NCI-H2227 (cell line): ENCODE results near the gene SLC25A40.
A peak's percentile ranks its signal among the peaks of the same experiment; 100 is the strongest.
"Not testable (repeated sequence)": the region's sequence is repeated elsewhere in the genome, so short reads cannot be mapped to it uniquely, and the experiment has no call there.

Source experiments
- DNase-seq: peaks from one replicate; lab custom pipeline; 2025; ENCODE audit not compliant: unreplicated experiment; lab: John Stamatoyannopoulos, UW

SLC25A40 gene

DNA sequence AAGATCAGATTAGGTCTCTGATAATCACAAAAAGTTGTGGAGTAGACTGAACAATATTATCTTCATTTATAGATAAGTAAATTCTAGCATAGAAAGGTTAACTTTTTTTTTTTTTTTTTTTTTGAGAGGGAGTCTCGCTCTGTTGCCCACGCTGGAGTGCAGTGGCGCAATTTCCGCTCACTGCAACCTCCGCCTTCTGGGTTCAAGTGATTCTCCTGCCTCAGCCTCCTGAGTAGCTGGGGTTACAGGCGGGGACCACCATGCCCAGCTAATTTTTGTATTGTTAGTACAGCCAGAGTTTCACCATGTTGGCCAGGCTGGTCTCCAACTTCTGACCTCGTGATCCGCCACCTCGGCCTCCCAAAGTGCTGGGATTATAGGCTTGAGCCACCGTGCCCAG lies 2.8 kb downstream of the SLC25A40 start:
- DNase-seq = not testable (repeated sequence)

DNA sequence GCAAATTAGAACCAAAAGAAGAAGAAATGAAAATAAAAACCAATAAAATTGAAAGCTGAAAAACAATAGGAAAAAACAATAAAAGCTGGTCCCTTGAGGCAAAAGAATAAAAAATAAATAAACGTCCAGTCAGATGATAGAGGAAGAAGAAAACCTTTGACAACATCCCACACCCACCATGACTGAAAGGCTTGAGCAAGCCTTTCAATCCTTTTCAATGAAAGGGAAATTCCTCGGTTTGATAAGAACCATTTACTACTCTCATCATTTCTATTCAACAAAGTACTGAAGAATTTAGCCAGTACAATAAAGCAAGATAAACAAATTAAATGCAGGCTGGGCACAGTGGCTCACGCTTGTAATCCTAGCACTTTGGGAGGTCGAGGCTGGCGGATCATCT lies 3.8 kb downstream of the SLC25A40 start:
- DNase-seq = no peak

DNA sequence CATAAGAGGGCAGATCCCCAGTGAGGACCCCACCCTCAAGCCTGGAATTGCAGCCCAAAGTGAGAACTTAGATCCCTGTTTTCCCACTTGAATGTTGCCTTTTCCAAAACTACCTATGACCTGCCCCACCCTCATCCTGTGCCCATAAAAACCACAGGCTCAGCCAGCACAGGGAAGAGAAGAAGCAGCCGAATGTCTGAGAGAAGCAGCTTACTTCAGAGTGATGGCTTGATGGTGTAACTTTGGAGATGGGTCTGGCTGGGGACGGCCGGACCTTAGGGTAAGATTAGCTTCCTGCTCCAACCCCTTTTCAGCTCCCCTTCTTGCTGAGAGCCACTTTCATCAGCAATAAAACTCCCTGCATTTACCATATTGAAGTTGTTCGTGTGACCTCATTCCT lies 5.7 kb downstream of the SLC25A40 start:
- no peak for DNase-seq

DNA sequence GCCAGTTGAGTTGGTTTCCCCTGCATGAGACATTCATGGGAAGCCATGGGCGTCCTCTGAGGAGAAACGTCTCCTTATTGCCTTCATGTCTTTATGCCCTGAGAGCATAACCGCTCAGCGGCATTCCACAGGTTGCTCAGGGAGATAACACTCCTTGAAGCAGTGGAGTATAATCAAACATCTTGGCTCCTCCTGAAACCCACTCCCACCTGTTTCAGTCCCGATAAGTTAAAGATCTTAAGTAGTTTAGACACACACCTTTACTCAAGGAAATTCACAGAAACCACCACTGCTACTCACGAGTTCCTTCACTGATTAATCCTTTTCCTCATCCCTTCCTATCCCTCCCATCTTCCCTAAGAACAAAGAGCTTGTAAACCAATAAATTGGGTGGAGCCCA lies 9.6 kb downstream of the SLC25A40 start:
- DNase-seq = not testable (repeated sequence)

DNA sequence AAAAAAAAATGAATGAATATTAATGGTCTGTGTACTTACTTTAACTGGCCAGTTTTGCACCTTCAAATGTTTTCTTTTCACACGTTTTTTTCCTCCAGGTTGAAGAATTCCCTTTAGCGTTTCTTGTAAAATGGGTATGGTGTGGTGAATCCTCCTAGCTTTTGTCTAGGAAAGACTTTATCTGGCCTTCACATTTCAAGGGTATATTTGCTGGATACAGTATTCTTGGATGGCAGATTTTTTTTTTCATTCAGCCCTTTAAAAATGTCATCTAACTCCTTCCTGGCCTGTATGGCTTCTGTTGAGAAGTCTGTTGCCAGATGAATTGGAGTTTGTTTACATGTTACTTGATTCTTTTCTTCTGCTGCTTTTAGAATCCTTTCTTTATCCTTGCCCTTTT lies 10.1 kb downstream of the SLC25A40 start:
- DNase-seq = no peak

DNA sequence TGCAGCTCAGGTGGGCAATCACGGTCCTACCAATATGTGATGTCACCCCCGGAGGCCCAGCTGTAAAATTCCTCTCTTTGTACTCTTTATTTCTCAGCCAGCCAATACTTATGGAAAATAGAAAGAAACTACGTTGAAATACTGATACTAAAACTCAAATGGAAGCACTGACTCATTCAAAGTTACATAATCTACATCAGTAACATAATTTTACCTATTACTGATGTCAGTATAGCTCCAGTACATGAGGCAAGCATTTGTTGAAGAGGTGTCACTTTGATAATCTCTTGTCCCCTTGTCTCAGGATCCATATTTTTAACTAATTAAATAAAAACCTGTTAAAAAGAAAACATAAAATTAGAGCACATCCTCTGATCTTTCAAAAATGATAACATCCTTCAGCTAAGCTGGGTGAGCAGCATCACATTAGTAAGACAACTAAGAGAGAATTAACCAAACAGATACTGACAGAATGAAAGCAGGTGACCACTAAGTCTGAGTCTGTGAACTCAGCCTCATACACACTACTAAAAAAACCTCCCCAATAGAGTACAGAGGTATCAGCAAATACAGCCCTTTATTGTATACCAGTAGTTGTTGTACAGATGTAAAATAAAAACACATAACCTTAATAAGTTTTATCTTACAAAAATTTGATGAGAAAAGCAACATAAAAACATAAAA lies 17.6 kb downstream of the SLC25A40 start:
- no peak for DNase-seq

DNA sequence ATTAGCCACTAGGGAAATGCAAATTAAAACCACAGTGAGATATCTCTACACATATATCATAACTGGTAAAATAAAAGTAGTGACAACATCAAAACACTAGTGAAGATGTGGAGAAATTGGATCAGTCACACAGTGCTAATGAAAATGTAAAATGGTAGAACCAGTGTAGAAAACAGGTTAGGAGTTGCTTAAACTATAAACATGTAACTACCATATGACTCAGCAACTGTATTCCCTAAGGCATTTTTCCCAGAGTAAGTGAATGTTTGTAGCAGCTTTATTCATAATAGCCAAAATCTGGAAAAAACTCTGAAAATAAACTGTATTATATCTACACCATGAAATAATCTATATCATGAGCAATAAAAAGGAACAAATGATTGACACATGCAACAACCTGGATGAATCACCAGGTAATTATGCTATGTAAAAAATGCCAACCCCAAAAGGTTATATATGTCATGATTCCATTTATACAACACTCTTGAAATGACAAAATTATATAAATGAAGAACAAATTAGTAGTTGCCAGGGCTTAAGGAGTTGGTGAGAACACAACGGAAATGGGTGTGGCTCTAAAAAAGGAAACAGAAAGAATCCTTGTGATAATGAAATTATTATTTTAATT lies 22.8 kb downstream of the SLC25A40 start:
- DNase-seq = no peak

DNA sequence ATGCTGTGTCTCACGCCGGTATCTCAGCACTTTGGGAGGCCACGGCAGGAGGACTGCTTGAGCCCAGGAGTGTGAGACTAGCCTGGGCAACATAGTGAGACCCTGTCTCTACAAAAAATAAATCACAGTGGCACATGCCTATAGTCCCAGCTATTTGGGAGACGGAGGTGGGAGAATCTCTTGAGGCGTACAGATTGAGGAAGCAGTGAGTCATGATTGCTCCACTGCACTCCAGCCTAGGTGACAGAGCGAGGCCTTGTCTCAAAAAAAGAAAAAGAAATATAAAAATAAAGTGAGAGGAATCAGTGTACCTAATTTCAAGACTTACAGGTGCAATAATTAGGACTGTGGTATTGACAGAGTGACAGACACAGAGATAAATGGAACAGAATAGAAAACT lies 23.9 kb downstream of the SLC25A40 start:
- DNase-seq = no peak

DNA sequence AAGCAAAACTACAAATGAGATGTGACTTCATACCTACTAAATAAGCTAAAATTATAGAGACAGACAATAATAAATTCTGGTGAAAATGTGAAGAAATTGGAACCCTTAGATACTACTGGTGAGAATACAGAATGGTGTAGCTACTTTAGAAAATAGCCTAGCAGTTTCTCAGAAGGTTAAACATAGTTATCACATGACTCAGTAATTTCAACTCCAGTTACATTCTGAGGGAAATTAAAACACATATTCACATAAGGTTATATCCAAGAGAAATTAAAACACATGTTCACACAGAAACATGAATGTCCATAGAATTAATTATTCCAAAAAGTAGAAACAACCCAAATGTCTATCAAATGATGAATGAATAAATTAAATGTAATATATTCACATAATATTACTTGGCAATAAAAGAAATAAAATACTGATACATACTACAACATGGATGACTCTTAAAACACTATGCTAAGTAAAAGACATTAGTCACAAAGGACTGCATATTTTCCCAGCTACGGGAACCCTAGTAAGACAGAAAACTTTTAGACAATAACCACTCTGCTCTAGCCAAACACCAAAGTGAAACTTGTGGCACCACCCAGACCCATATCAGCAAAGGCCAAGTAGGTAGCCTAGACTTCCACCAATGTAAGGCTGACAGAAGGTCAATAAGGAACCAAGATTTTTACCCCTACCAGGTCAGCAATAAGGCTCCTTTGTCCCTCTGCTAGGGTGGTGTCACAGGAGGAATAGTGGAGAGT lies 25.1 kb downstream of the SLC25A40 start:
- no peak for DNase-seq

DNA sequence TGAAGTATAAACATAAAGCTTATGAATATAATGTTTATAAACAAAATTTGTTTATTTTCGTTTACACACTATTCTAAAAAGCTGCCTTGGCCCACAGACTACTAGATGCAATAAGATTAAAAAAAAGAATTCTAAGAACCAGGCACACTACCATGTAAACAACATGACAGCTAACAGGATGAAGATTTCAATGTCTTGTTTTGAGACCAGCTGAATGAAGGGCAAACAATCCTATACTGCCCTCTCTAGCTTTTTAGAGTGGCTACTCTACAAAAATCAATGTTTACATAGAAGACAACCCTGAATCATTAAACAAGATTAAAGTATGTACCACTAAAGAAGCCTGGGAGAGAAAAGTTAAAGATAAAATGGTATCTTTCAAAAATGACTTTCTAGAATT lies 38.6 kb downstream of the SLC25A40 start:
- no peak for DNase-seq

DNA sequence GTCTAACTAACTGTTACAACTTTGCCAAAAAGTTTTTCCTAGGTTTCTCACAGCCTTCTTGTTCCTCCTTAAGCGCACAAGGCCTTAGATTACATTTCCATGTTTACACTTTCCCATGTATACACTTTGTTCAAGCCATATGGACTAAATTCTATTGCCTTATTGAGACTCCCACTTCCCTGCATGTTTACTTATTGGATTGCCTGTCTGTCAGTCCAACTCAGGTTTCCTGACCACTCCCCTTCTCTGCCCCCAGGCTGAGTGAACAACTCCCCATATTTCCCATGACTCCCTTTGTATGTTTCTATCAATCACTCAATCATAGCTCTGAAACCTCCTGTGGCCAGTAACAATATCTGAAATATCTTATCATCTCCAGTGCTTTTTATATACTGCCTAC lies 43.0 kb downstream of the SLC25A40 start:
- no peak for DNase-seq

DNA sequence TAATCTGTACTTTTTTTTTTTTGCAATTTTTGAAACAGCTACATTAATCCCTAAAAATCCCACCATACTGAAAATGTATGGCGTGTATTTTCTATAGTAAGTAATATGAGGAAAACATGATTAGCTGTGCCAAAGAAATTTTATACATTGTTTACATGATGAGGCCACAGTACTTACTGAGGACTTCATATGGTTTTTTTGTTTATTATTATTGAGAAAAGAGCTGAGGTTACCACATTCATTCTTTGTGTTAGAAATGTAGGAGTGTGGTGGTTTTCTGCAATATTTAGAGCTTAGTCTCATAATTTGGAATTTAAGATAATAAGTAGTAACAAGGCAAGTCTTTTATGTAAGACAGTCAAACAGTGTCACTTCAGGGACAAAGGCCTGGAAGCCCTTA lies 45.1 kb downstream of the SLC25A40 start:
- DNase-seq = no peak

DNA sequence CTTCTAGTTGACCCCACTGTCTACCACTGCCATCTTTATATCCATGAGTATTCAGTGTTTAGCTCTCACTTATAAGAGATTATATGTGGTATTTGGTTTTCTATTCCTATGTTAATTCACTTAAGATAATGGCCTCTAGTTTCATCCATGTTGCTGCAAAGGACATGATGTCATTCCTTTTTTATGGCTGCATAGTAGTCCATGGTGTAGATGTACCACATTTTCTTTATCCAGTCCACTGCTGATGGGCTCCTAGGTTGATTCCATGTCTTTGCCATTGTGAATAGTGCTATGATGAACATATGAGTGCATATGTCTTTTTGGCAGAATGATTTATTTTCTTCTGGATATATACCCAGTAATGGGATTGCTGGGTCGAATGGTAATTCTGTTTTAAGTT lies 47.8 kb downstream of the SLC25A40 start:
- not testable (repeated sequence) for DNase-seq

DNA sequence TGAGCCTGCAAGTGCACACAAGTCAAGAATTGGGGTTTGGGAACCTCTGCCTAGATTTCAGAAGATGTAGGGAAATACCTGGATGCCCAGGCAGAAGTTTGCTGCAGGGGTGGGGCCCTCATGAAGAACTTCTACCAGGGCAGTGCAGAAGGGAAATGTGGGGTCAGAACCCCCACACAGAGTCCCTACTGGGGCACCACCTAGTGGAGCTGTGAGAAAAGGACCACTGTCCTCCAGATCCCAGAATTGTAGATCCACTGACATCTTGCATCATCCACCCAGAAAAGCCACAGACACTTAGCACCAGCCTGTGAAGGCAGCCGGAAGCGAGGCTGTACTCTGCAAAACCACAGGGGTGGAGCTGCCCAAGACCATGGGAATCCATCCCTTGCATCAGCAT lies 50.8 kb downstream of the SLC25A40 start:
- not testable (repeated sequence) for DNase-seq

DNA sequence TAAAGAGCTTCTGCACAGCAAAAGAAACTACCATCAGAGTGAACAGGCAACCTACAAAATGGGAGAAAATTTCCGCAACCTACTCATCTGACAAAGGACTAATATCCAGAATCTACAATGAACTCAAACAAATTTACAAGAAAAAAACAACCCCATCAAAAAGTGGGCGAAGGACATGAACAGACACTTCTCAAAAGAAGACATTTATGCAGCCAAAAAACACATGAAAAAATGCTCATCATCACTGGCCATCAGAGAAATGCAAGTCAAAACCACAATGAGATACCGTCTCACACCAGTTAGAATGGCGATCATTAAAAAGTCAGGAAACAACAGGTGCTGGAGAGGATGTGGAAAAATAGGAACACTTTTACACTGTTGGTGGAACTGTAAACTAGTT lies 54.1 kb downstream of the SLC25A40 start:
- DNase-seq = not testable (repeated sequence)

DNA sequence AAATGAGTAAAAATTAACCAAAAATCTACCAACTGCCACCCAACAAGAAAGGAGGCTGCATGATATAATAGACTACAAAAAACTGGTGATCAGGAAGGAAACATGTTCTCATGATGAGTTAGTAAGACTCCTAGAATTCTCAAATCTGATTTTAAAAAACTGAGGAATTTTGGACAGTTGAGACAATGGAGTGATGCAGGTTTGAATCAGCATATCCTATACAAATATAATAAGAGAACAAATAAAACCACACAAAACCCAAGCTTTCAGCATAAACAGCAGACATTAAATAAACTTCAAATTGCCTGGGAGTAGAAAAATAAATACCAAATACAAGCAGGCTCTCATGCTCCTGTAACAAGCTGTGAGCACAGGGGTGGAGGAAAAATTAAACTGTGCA lies 57.8 kb downstream of the SLC25A40 start:
- DNase-seq = no peak

DNA sequence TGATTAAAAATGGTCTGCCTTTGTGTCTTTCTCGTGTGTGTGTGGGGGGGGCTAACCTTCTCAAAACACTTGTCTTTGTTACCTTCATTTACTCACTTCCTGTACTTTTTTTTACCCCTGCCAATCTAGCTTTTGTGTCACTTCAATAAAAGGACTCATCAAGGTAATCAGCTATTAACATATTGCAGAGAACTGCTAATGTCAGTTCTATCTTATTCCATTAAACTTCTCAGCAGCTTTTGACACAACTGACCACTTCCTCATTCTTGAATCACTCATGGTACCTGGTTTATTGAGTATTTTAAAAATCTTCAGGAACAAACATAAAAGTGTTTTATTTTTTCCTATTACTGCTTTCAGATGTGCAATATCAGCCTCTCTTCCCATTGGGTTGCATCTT lies 59.8 kb downstream of the SLC25A40 start:
- no peak for DNase-seq

DNA sequence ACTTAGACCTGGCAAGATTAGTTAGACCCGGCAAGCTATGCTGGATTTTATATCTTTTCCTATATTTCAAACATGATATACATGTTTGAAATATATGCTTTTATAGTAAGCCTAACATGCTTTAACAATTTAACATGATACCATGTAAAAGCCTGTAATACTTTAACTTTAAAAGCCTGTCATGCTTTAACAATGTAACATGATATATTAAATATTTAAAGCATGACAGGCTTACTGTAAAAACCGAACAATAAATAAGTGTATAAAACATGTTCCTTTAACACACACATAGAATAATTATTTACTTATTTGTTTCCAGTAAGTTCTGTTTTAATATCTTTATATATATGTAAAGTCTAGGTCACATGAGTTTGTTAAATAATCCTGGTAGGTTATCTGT lies 65.4 kb downstream of the SLC25A40 start:
- DNase-seq = no peak

DNA sequence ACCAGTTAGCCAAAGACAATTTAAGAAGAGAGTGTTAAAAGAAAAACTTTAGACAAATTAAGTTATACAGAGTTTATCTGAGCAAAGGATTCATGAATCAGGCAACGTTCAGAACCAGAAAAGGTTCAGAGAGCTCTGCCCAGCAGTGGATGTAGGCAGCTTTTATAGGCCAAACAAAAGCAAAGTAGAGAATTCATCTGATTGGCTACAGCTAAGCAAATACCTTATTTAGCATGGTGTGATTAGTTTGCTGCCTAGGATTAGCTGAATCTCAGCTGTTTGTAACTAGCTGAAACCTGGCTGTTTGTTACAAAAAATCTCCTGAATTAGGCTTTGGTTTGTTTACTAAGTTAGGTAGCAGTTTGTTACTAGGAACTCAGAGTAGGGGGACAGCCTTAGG lies 66.0 kb downstream of the SLC25A40 start:
- DNase-seq = no peak

DNA sequence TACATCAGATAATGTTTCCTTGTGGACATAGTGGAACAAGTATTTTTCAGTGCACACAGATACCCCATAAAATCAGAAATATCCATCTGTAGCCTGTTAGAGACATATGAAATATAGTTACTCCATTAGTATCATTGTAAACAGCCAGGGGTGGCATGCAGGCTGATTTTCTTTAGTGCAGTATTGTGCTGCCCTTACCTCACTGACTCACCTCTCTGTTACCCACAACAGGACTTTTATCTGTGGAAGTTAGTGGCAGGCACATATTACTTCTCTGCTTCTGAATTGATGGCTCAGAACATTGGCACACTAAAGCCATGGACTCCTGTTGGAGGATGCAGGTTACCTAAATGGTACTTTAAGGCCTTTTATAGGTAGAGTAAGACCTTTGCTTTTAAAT lies 70.0 kb downstream of the SLC25A40 start:
- no peak for DNase-seq

DNA sequence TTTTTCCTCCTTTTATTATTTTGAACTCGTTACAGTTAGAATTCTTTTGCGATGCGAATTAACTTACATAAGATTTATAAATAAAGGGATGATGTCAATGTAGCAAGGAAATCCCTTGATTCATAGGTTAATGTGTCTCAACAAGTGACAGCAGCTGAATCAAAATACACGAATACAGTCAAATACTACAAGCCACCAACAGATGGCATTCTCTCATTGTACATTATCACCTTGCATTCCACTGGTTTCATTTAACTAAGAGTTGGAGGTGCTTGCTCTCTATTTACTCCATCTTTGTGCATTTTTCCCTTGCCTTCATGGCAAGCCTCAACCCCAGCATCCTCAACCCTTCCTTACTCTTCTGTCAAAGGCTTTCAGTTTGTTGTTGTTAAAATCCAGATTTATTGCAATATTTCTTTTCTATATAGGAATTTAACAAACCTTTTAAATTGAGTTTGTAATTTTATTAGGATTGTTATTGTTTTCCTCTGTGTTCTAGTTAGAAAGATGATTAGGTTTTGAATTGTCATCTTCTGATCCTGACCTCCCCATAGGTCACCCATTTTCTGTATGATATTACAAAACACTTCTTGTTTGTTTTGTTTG lies 78.3 kb downstream of the SLC25A40 start:
- peak; percentile 70 for DNase-seq

DNA sequence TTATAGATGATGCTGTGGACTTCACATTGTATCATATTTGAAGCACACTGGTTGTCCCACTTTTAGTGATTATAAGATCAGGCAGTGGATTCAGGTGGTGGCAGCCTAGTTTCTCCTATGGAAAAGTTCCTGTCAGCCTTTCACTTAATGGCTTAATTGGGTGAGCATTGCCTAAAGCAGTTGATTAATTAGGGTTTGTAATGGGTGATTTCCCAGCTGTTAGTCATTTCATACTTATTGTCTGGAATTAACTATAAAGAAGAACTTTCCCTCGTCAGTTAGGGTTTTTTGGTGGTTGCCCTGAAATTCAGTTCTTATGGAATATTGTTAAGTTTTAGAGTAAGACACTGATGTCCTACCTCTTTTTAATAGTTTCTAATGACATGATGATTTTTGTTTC lies 78.8 kb downstream of the SLC25A40 start:
- no peak for DNase-seq
